NB4 (cell line): Measurements from ENCODE around the gene CPE.

Experiments used
- MAX ChIP-seq: IDR thresholded peaks from 2 replicates; pipeline ENCODE4 v1.6.1; 2011; ENCODE audit warnings: low read depth, low read length
- POLR2A ChIP-seq: IDR thresholded peaks from 2 replicates; pipeline ENCODE4 v1.6.1; 2011; ENCODE audit warnings: mild to moderate bottlenecking; ENCODE audit not compliant: insufficient read length; ENCODE audit errors: extremely low read depth
- TF ChIP-seq, protein P1 (sequence below): IDR thresholded peaks from one replicate; pipeline ENCODE4 v1.5.1; 2012; ENCODE audit warnings: low read depth, low read length

- TF ChIP-seq, protein P1, sequence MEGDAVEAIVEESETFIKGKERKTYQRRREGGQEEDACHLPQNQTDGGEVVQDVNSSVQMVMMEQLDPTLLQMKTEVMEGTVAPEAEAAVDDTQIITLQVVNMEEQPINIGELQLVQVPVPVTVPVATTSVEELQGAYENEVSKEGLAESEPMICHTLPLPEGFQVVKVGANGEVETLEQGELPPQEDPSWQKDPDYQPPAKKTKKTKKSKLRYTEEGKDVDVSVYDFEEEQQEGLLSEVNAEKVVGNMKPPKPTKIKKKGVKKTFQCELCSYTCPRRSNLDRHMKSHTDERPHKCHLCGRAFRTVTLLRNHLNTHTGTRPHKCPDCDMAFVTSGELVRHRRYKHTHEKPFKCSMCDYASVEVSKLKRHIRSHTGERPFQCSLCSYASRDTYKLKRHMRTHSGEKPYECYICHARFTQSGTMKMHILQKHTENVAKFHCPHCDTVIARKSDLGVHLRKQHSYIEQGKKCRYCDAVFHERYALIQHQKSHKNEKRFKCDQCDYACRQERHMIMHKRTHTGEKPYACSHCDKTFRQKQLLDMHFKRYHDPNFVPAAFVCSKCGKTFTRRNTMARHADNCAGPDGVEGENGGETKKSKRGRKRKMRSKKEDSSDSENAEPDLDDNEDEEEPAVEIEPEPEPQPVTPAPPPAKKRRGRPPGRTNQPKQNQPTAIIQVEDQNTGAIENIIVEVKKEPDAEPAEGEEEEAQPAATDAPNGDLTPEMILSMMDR: no peak
- TF ChIP-seq POLR2A: no peak
- TF ChIP-seq MAX: no peak
Observed at GRCh38 chr4:165404080-165404479, 25.3 kb downstream of the CPE start.
